Right renal cortex interstitium (tissue), 3 donors: ENCODE results near the gene CAMSAP1. TPM values are rescaled to one million over a fixed set of nuclear protein-coding genes. Genes with fewer than 3 reads are reported as not detected.
"Not testable (repeated sequence)": the region's sequence is repeated elsewhere in the genome, so short reads cannot be mapped to it uniquely, and the experiment has no call there.

Experiments
- DNase-seq, 3 donors: peaks; one replicate each; pipeline ENCODE4 v3.0.0-alpha.2; 2013; ENCODE audit warnings: low read depth in 3 of 3, low spot score in 2 of 3
- polyA plus RNA-seq, 3 donors: library from polyadenylated mRNA; unstranded; fragments of 120-200 nt; gene quantifications; one replicate each; pipeline ENCODE4 v1.2.1, GENCODE V29; 2013; ENCODE audit not compliant: insufficient read length in 3 of 3

The CAMSAP1 gene, protein sequence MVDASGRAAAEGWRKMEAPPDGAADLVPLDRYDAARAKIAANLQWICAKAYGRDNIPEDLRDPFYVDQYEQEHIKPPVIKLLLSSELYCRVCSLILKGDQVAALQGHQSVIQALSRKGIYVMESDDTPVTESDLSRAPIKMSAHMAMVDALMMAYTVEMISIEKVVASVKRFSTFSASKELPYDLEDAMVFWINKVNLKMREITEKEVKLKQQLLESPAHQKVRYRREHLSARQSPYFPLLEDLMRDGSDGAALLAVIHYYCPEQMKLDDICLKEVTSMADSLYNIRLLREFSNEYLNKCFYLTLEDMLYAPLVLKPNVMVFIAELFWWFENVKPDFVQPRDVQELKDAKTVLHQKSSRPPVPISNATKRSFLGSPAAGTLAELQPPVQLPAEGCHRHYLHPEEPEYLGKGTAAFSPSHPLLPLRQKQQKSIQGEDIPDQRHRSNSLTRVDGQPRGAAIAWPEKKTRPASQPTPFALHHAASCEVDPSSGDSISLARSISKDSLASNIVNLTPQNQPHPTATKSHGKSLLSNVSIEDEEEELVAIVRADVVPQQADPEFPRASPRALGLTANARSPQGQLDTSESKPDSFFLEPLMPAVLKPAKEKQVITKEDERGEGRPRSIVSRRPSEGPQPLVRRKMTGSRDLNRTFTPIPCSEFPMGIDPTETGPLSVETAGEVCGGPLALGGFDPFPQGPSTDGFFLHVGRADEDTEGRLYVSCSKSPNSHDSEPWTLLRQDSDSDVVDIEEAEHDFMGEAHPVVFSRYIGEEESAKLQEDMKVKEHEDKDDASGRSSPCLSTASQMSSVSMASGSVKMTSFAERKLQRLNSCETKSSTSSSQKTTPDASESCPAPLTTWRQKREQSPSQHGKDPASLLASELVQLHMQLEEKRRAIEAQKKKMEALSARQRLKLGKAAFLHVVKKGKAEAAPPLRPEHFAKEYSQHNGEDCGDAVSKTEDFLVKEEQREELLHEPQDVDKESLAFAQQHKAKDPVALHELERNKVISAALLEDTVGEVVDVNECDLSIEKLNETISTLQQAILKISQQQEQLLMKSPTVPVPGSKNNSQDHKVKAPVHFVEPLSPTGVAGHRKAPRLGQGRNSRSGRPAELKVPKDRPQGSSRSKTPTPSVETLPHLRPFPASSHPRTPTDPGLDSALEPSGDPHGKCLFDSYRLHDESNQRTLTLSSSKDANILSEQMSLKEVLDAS (N-terminal part only)
- 10 to 100 TPM; 21.5 to 25.0 (median 21.6) TPM for polyA plus RNA-seq

DNA sequence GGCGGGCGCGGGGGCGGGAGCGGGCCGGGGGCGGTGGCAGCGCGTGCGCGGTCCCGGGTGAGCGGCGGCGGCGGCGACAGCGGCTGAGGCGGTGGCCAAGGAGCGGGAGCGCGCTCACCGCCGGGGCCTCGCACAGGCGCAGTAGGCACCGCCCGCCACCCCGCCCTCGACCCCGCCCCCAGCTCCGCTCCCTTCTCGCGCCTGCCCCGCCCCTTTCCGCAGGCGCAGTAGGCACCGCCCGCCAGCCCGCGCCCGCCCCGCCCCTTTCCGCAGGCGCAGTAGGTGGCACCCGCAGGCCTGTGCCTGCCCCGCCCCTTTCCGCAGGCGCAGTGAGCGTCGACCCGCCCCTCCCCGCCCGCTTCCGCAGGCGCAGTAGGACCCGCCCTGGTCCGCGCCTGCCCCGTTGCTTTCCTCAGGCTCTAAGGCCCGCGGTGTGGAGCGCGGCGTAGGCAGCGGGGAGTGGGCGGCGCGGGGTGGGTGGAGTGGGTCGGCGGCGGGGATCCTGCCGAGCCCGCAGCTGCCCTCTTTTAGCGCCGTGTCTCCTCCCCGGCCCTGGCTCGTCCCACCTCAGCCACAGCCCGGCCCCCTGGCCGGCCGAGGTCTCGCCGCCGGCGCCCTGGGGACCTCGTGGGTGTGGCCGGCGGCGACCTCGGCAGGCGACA is at the start of gene CAMSAP1:
CAMSAP1 (minus strand) TSS at position 116 of the 662 bp plus-strand sequence. CDS start 387 bp downstream, outside the sequence.
- peak; percentile 74 to 84 (median 81) for DNase-seq

DNA sequence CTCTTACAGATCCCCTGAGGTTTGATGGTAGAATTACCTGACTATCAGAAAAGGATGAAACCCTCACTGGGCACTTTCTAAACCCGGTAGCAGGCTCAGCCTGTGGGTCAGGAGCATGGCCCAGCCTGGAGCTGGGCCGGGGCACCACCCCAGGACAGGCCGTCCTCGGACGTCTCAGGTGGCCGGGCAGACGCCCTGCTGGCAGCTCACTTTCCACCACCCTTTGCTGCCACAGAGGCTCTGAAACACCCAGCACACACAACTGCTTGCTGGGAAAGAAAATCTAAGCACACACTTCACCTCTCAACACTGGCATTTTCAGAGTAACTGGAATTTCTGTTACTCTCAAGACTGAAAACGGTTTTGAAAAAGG is 49.4 kb upstream of the CAMSAP1 start:
- no peak for DNase-seq

DNA sequence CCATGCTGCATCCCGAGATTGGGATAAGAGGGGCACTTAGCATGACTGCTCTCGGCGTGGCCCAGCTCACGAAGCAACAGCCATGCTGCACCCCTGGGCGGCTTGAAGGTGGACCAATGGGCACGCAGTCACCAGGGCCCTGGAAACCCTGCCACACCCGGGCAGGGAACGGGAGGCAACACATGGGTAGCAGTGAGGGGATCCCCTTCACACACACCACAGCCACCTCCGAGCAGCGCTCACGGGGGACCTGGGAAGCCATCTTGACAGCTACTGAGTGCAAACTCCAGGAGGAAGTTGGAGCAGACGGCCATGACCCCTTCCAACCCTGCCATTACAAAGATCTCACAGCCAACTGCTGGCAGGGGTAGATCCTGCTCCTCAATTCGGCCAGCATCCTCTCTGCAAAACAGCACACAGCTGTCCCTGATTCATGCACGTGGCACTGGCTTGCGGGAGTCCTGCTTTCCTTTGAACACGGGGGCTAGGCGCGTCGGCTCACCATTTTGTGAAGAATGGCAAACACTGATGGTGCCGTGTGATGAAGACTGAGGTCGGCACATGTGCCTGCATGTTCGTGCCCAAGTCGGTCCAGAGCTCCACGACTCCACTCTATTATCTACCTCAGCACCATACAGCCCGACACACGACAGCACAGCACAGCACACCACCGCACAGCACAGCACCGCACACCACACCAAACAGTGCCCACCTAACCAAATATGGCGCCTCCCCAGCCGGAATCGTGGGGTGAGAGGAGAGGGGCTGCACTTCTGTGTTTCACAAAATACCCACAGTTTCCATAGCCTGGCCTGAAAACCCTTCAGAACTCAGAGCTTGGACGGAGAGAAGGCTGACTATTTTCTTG is 48.8 kb upstream of the CAMSAP1 start:
- DNase-seq: no peak

DNA sequence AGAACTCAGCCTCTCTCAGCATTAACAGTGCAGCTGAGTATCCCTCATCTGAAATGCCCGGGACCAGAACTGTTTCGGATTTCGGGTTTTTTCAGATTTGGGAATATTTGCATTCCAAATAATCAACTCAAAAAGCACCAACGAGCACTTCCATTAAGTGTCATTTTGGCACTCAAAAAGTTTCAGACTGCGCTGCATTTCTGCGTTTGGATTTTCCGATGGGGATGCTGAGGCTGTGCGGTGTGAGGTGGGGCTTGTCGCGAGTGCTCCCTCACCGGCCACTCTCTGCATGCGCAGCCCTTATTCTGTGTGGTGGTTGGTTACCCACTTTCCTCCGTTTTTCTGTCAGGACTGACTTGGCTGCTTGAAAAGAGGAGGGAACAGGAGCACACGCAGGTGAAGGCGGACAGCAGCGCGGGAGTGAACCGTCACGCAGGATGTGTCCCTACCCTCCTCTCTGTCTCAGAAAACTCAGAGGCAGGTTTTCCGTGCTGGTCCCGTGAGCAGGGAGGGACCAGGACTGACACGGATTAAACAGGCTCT is 45.4 kb upstream of the CAMSAP1 start:
- no peak for DNase-seq

DNA sequence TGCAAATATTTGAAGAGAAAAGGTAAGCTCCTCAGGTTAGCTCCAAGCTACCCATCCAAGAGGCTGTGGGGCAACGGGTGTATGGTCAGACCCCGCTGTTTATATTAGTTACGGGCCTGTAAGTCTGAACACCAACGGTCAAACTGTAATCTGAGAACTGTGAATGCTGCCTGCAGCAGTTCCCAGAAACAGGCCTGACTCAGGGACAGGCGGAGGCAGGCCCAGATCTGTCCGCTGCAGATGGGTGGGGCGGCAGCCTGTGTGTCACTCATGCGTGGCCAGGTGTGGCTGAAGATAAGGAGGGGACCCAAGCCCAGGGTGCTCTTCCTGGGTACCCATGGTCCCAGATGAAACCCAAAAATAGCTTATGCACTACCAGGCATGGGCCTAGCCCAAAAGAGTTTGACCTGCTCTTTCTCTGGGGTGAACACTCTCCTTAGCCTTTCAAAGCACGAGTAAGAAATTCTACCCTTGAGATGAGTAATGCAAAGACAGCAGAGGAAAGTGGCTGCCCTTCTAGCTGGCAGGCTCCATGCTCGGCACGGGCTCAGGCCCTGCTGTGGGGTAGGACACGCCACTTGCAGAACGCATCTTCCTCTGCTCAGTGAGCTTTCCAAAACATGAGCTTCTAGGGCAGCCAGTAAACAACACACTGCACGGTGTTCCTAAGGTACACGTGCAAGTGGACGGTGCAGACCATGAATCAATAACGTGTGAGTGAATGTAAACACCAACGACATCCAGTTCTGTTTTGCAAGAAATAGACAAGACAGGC is 44.7 kb upstream of the CAMSAP1 start:
- DNase-seq: no peak

DNA sequence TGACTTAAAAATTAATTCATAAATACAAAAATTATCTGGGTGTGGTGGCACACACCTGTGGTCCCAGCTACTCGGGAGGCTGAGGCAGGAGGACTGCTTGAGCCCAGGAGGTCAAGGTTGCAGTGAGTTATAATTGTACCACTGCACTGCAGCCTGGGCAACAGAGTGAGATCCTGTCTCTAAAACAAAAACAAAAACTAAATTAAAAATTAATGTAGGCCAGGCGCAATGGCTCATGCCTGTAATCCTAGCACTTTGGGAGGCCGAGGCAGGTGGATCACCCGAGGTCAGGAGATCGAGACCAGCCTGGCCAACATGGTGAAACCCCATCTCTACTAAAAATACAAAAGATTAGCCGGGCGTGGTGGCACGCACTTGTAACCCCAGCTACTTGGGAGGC is 44.0 kb upstream of the CAMSAP1 start:
- not testable (repeated sequence) for DNase-seq

DNA sequence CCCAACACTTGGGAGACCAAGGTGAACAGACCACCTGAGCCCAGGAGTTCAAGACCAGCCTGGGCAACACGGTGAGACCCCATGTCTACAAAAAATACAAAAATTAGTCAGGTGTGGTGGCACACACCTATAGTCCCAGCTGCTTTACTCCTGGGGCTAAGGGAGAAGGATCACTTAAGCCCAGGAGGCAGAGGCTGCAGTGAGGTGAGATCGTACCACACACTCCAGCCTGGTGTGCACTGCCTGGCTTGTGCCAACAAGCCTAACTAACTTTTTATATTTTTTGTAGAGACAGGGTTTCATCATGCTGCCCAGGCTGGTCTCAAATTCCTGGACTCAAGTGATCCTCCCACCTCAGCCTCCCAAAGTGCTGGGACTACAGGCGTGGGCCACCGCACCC is 43.5 kb upstream of the CAMSAP1 start:
- not testable (repeated sequence) for DNase-seq

DNA sequence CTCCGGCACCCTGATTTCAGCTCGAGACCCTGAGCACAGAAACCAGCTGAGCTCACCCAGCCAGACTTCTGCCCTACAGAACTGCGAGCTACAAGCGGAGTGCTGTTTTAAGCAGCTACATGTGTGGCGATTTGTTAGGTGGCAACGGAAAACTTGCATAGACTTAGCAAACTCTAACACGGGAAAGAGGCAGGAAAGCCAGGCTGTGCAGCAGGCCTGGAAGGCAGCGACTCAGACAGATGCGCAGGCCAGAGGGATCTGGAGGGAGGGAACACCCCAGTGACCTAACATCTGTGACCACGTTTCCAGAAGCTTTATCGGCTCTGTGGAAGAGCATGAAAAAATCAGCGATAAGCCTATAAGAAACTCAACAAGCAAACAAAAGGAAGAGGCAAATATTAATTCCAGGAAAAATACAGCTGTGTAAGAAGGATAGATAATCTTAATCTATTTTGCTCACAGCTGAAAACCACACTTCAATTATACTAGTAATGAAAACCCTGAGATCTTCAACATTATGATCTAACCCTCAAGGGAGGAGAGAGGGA is 42.9 kb upstream of the CAMSAP1 start:
- DNase-seq: no peak

DNA sequence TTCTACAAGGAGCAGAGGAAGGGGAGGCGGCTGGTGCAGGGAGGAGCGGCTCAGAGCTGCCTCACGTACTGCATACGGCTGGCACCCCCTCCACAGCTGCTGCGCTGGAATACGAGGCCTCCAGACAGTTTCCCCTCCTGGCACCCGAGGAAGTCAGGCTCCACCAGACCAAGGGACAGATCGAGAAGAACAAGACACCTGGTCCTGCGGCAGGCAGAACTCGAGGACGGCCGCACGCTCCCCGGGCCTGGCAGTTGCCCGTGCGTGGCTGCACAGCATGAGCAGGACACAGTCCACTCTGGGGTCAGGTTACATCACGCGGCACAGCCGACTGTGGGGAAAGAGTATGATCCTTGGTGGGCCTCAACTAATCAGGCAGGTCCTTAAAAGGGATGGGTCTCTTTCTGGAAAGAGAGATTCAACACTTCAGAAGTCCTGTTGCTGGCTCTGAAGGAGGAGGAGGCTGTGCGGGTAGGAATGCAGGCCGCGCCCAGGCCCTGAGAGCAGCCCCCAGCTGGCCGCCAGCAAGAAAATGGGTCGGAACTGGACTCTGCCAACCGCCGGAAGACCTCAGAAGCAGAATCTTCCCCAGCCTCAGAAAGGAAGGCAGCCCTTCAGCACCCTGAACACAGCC is 42.3 kb upstream of the CAMSAP1 start:
- no peak for DNase-seq

DNA sequence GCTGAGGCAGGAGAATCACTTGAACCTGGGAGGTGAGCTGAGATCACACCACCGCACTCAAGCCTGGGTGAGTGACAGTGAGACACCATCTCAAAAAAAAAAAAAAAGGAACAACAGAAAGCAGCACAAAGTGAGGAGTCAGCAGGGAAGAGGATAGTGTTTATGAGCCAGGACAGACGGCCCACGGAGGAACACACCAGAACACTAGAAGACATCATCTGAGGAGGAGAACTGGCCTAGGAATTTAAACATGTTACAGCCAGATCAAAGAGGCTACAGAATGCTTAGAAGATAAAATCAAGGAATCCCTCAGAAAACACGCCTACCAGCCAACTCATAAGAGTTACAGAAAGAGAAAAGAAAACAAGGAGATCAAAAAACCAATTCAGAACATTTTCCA is 41.6 kb upstream of the CAMSAP1 start:
- no peak for DNase-seq

DNA sequence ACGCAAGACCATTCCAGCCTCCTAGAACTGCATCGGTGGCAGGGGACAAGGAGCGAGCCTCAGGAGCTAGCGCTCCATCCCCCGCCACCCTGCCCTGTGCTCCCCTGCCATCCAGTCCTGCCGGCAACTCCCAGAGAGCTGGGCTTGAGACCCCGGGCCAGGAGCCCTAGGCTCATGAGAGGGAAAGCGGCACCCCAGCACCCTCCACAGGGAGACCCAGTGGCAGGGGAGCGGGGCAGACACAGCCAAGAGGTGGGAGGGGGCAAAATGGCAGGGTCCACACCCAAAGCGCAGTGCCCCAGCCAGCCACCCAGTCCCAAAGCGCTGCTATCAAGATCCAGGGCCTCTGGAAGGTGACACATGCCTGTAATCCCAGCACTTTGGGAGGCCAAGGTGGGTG is 41.1 kb upstream of the CAMSAP1 start:
- DNase-seq: no peak

DNA sequence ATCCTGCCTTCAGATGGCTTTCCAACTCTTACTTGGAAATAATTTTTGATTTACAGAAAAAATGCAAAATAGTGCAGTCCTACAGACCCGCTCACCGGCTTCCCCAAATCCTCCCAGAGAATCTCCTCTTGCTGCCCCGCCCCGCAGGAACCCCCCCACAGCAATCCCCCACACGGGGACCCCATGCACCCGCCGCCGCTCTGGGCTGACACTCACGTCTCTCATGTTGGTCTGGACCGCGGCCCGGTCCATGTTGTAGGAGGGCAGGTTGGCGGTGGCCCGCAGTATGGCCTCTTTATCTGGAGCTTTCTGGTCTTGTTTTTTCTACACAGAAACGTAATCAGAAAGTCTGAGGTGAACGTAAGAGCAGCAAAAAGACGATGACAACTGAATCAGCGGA is 40.2 kb upstream of the CAMSAP1 start:
- DNase-seq: no peak

DNA sequence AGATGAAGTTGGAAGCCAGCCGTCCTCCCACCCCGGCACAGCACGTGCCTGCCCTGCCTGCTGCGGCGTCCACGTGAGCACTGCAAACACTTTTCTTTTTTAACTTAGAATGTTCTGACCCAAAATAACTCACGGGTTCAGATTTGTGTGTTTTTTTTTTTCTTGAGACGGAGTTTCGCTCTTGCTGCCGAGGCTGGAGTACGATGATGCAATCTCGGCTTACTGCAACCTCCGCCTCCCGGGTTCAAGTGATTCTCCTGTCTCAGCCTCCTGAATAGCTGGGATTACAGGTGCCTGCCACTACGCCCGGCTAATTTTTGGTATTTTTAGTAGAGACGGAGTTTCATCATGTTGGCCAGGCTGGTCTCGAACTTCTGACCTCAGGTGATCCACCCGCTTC is 39.8 kb upstream of the CAMSAP1 start:
- DNase-seq: not testable (repeated sequence)

DNA sequence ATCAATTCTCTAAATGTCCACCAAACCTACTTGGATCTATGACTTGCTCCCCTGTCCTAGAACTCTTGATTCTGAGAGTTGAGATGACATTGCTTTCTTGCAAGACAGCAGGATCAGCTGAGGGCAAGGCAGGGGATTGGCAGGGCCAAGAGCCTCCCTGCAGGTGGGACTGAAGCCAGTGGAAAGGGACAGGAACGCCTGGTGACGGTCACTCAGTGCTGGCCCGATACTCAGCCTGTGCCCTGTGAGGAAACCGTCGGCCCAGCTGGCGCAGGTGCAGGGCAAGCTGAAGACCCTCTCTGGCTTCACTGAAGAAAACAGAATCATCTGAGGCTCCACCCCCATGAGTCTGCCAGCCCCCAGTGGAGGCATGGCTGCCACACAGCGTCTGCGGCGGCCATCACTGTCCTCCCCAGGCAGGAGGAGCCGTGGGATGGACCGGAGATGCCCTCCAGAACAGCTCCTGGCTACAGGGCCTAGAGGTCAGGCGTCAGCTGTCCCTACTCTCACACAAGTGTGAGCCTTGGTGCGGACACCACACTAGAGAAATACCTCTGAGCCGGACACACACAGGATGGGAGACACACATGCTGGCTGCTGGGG is 39.1 kb upstream of the CAMSAP1 start:
- DNase-seq: no peak

DNA sequence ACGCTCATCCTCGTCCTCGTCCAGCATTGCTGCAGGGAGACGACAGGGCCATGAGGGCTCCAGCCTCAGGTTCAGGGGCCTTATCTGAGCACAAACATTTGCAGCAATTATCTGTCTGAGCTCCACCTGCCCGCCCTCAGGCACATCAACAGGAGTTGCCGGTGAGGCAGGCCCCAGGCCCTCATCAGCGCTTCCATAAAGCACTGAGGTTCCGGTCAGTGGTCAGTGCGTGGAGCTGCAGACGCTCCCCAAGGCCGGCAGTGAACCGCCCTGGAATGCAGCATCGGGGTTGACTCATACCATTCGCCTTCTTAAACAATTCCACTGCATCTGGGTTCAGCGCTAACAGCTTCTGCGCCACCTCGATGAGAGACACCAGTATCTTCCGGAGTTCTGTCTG is 38.6 kb upstream of the CAMSAP1 start:
- DNase-seq: no peak

DNA sequence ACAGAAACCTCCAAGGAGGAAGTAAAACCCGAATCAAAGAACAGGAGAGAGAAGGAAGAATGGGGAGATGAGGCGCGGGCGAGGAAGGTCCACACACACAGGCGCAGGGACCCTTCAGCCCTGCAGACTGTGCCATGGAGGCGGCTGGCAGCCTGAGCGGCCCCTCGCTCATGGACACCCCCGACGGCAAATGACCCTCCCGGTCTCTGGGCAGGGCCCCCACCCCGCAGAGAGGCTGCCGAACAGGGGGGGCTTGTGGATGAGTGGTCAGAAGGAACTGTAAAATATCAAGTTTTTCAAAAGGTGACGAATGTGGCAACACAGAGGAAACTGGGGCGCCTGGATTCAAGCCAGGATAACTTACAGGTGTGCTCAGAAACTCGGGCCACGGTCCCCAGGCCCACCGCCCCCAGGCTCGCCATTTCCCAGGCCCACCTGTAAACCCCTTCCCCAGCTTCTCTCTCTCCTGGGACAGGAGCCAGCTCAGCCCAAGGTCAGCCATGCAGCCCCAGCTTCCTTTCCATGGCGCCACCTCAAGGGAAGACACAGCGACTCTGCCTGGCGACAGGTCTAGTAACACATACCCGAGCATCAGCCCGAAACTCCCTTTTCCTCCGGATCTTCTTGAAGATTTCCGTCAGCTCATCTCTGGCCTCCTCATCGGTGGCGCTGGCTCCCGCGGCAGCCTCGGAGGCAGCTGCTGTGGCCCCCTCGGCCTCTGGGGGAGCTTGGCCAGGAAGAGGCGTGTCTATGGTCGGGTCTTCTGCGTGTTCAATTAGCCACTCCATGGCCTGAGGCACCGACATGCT is 37.3 kb upstream of the CAMSAP1 start:
- no peak for DNase-seq
